ENCODE measurements around the gene MAPRE2.

The MAPRE2 gene

DNA sequence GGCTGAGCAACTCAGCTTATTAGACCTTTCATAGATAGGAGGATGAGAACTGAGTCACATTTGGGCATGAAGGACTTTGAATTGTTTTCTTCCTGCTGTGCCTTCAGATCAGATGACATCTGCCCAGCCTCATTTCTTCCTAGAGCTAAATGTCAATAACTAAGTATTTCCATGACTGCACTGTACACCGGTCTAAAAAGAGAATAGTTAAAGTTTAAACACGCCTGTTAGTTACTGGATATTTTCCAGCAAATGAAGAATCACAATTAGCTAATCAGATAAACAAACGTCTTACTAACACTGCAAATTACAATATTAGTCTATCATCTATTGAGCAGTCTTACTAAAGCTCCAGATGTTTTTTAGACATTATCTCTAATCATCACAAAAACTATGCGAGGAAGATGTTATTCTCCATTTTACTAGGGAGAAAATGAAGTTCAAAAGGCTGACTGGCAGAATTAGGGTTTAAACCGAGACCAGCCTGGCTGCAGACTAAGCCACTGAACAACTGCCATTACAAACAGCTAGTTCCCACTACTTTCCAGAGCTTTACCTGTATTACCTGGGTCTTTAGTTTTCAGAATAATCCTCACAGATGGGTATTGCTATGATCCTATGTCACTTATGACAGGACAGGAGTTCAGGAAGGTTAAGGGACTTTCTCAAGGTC, 130.2 kb downstream of the MAPRE2 start:
- Histone ChIP-seq H3K4me1 (ENCODE audit: insufficient read depth, poor library complexity, severe bottlenecking) (no peaks in the 10 kb centered on the region), H3K27me3 (ENCODE audit: insufficient read depth, poor library complexity, severe bottlenecking) (peaks cover 2% of the 10 kb centered on the region), H3K27ac (ENCODE audit: poor library complexity, severe bottlenecking) (no peak overlapping the region), H3K36me3 (ENCODE audit: low read depth) (no peaks in the 10 kb centered on the region), H3K9me3 (ENCODE audit: severe bottlenecking) (no peaks in the 10 kb centered on the region), H3K4me3 (ENCODE audit: severe bottlenecking) (no peak overlapping the region)
- no peak for DNase-seq (ENCODE audit: low spot score)
- no peak for ATAC-seq (ENCODE audit: low read depth)
- TF ChIP-seq, protein P1, sequence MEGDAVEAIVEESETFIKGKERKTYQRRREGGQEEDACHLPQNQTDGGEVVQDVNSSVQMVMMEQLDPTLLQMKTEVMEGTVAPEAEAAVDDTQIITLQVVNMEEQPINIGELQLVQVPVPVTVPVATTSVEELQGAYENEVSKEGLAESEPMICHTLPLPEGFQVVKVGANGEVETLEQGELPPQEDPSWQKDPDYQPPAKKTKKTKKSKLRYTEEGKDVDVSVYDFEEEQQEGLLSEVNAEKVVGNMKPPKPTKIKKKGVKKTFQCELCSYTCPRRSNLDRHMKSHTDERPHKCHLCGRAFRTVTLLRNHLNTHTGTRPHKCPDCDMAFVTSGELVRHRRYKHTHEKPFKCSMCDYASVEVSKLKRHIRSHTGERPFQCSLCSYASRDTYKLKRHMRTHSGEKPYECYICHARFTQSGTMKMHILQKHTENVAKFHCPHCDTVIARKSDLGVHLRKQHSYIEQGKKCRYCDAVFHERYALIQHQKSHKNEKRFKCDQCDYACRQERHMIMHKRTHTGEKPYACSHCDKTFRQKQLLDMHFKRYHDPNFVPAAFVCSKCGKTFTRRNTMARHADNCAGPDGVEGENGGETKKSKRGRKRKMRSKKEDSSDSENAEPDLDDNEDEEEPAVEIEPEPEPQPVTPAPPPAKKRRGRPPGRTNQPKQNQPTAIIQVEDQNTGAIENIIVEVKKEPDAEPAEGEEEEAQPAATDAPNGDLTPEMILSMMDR (IDR thresholded peaks at IDR 0.05; ENCODE audit: poor library complexity, severe bottlenecking): no peak

DNA sequence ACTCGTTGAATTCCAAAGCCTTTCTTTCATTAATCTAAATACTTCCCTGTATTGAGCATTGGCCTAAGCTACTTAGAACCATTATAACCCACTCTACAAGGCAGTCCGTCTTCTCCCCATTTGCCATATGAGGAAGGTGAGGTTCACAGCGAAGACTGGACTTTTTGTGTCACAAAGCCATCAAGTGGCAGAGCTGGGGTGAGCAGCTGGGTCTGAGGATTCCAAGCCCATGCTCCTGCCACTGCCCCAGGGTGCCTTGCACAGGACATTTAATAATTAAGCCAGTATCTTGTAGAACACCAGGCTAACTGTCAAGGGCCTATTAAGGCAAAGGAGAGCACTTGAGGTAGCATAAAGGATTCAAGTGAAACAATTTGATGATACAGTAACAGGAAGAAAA, 130.8 kb downstream of the MAPRE2 start:
- TF ChIP-seq, protein P1 (IDR thresholded peaks at IDR 0.05; ENCODE audit: poor library complexity, severe bottlenecking): no peak
- H3K9me3 ChIP-seq (ENCODE audit: severe bottlenecking): no peaks in the 10 kb centered on the region
- no peak for ATAC-seq (ENCODE audit: low read depth)
- H3K27me3 ChIP-seq (ENCODE audit: insufficient read depth, poor library complexity, severe bottlenecking): no peaks in the 10 kb centered on the region
- no peaks in the 10 kb centered on the region for H3K4me1 ChIP-seq (ENCODE audit: insufficient read depth, poor library complexity, severe bottlenecking)
- no peak overlapping the region for H3K27ac ChIP-seq (ENCODE audit: poor library complexity, severe bottlenecking)
- no peaks in the 10 kb centered on the region for H3K36me3 ChIP-seq (ENCODE audit: low read depth)
- H3K4me3 ChIP-seq (ENCODE audit: severe bottlenecking): no peak overlapping the region
- no peak for DNase-seq (ENCODE audit: low spot score)

DNA sequence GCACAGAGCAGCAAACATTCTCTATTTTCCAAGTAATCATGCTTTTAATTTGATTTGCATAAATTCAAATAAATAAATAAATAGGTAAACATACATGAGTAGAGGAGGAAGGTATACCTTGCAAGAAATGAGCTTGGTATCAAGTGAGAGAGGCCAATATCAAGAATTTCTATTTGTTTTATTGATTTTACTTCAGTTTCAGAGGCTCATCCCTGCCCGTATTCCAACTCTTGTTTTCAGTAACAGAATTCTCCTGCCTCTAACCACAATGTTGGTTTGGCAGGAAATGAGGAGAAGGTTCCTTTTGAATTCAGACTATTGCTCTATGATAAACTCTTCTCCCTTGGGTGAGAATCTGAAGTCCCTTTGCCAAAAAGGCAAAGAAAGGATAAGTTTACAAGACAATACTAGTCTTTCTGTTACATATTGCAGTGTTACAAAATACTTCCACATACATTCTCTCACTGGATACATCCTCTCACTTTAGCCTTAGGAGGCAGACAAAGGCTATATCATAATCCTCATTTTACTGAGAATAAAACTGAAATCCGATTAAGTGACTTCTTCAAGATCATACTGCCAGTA, 131.3 kb downstream of the MAPRE2 start:
- H3K27me3 ChIP-seq (ENCODE audit: insufficient read depth, poor library complexity, severe bottlenecking): no peaks in the 10 kb centered on the region
- no peak for DNase-seq (ENCODE audit: low spot score)
- ATAC-seq (ENCODE audit: low read depth): no peak

DNA sequence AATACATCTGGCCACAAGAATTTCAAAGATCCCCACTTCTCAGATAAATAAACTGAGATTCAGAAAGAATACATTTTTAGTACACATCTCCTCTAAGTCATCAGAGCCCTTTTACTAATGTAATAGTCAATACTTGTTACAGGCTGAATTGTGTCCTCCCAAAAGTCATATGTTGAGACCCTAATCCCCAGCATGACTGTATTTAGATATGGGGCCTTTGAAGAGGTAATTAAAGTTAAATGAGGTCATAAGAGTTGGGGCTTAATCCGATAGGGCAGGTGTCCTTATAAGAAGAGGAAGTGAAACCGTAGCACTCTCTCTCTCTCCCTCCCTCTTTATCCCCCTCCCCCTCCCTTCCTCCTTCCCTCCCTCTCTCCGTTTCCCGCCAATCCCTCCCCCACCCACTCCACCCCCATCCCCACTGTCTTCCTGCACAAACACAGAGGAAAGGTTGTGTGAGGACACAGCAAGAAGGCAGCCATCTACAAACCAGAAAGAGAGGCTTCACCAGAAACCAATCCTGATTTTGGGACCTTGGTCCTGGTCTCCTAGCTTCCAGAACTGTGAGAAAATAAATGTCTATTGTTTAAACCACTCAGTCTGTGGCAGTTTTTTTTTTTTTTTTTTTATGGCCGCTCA, 133.0 kb downstream of the MAPRE2 start:
- H3K27ac ChIP-seq (ENCODE audit: poor library complexity, severe bottlenecking): no peak overlapping the region
- ATAC-seq (ENCODE audit: low read depth) (no peak), DNase-seq (ENCODE audit: low spot score) (no peak)
- H3K4me3 ChIP-seq (ENCODE audit: severe bottlenecking): no peak overlapping the region
- H3K36me3 ChIP-seq (ENCODE audit: low read depth): no peaks in the 10 kb centered on the region
- no peaks in the 10 kb centered on the region for H3K9me3 ChIP-seq (ENCODE audit: severe bottlenecking)
- H3K27me3 ChIP-seq (ENCODE audit: insufficient read depth, poor library complexity, severe bottlenecking): no peaks in the 10 kb centered on the region
- TF ChIP-seq, protein P1 (IDR thresholded peaks at IDR 0.05; ENCODE audit: poor library complexity, severe bottlenecking): no peak
- H3K4me1 ChIP-seq (ENCODE audit: insufficient read depth, poor library complexity, severe bottlenecking): no peaks in the 10 kb centered on the region

More for the DNA sequence above, 131.3 kb downstream of the MAPRE2 start:
- Histone ChIP-seq H3K4me3 (ENCODE audit: severe bottlenecking) (no peak overlapping the region), H3K4me1 (ENCODE audit: insufficient read depth, poor library complexity, severe bottlenecking) (no peaks in the 10 kb centered on the region), H3K27ac (ENCODE audit: poor library complexity, severe bottlenecking) (no peak overlapping the region), H3K36me3 (ENCODE audit: low read depth) (no peaks in the 10 kb centered on the region), H3K9me3 (ENCODE audit: severe bottlenecking) (no peaks in the 10 kb centered on the region)
- TF ChIP-seq, protein P1 (IDR thresholded peaks at IDR 0.05; ENCODE audit: poor library complexity, severe bottlenecking): no peak

DNA sequence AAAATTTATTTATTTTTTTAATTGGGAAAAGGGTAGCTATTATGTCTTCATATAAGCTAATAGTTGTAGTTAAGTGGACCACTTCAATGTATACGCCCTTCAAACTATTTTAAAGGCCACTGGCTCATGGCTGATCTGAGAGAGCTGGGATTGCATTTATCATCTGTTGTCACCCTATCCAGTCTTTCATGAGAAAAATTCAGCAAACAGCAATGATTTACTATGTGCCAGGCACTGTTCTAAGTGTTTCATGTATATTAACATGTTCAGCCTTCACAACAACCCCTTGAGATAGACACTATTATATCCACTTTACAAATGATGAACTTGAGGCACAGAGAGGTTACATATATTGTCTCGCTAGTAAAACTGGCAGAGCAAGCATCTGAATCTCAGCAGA, 133.5 kb downstream of the MAPRE2 start:
- no peaks in the 10 kb centered on the region for H3K27me3 ChIP-seq (ENCODE audit: insufficient read depth, poor library complexity, severe bottlenecking)
- H3K36me3 ChIP-seq (ENCODE audit: low read depth): no peaks in the 10 kb centered on the region
- no peak overlapping the region for H3K27ac ChIP-seq (ENCODE audit: poor library complexity, severe bottlenecking)
- DNase-seq (ENCODE audit: low spot score): no peak
- H3K9me3 ChIP-seq (ENCODE audit: severe bottlenecking): no peaks in the 10 kb centered on the region
- no peak overlapping the region for H3K4me3 ChIP-seq (ENCODE audit: severe bottlenecking)
- TF ChIP-seq, protein P1 (IDR thresholded peaks at IDR 0.05; ENCODE audit: poor library complexity, severe bottlenecking): no peak
- ATAC-seq (ENCODE audit: low read depth): no peak
- H3K4me1 ChIP-seq (ENCODE audit: insufficient read depth, poor library complexity, severe bottlenecking): no peaks in the 10 kb centered on the region

Data from RWPE2 (cell line).